T47D (cell line): ENCODE measurements around the gene PRDM5.

ENCODE experiments used
- DNase-seq, 2 experiments: peaks; one replicate each; pipeline versions ENCODE4 v3.0.0 to v3.0.0-alpha.2; 2011 to 2012; ENCODE audit warnings: low read depth in 1 of 2, low spot score in 1 of 2
- JUND ChIP-seq: IDR thresholded peaks from 2 replicates; pipeline ENCODE4 v1.6.1; 2012; ENCODE audit warnings: low read depth
- in situ Hi-C: cut with HindIII; loops from 2 replicates; pipeline ENCODE4 v1.10.0; 2016; ENCODE audit warnings: low sequenced_read_pairs, low pct_unique_long_range_greater_than_20kb

PRDM5 gene

GRCh38 chr4:120842031-120842430 lies 80.5 kb downstream of the PRDM5 start:
- no peak for DNase-seq
- no peak for TF ChIP-seq JUND
- in situ Hi-C loops = no loop called here

GRCh38 chr4:120841580-120841979 lies 80.9 kb downstream of the PRDM5 start:
- DNase-seq = no peak
- in situ Hi-C loops = no loop called here
- TF ChIP-seq JUND = no peak

DNA sequence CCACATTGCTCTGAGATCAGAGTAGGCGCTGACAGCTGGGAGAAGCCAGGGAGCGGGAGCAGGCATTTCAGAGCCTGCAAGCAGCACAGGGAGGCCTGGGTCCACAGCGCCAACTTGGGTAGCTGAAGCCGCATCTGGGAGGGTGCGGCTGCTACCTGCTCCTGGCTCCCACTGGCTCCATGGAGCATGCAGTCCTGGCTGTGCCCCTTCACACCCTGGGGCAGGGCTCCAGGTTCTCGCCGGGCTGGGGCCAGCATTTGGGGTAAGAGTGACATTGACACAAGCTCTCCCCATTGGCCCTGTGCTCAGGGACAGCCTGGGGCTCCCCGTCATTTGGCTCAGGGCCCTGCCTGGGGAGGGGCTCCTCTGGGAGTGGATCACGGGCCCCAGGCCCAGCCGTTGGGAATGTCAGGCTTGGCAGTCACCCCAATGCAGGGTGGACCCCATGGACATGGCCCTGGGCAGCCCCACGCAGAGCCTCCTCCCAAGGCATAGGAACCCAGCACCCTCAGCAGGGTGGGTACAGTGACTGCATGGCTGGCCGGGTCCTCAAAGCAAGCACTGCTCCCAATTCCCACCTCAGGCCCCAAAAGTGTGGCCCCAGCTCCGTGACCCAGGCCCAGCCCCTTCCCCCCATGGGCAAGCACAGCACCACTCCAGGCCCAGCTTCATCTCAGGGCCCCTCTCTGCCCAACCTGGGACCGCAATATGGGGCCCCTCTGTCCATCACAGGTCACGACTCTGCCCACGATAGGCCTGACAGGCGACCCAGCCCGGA lies 82.4 kb downstream of the PRDM5 start:
- in situ Hi-C loops = no loop called here
- TF ChIP-seq JUND = no peak
- DNase-seq = no peak

- no peak for DNase-seq
- TF ChIP-seq JUND = no peak
- in situ Hi-C loops = no loop called here
Observed at GRCh38 chr4:120839334-120839973, 83.1 kb downstream of the PRDM5 start.

DNA sequence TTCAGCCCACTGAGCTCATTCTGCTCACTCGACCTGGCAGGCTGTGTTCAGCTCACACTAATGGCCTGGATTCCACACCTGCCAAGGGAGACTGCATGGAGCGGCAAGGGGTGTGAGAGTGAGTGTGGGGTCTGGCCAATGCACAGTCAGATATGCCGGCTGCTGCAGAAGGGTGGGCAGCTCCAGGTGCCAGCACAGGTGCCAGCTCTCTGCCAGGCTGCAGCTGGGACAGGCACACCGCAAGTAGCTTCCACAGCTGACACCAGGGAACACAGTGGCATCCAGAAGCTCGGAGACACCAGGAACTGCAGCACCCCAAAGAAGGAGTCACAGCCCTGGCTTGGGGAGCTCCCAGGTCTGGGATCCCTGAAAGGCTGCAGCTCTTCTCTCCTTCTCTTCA lies 83.7 kb downstream of the PRDM5 start:
- no peak for DNase-seq
- TF ChIP-seq JUND = no peak
- in situ Hi-C loops = no loop called here

DNA sequence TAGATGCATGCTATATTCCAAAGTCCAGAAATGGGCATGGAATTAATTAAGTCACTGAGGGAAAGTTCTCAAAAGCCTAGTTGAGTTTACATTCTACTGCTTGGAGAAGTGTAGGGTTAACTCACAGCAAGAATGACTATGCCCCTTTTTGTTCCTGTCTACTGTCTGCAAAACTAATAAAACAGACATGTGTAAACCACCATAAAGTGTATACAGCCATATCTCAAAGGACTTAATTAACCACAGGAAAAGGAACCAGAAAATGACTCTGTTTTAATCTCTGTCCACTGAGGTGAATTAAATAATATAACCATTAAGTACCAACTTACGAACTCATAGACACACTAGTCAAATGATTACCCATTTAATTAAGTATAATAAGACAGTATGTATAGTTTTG lies 84.9 kb downstream of the PRDM5 start:
- no peak for DNase-seq
- in situ Hi-C loops = no loop called here
- TF ChIP-seq JUND = no peak

- no peak for DNase-seq
- TF ChIP-seq JUND = no peak
- in situ Hi-C loops = no loop called here
Observed at GRCh38 chr4:120835342-120835741, 87.2 kb downstream of the PRDM5 start.

- in situ Hi-C loops = no loop called here
- no peak for DNase-seq
- TF ChIP-seq JUND = no peak
Observed at GRCh38 chr4:120830204-120830603, 92.3 kb downstream of the PRDM5 start.

GRCh38 chr4:120829113-120829831 lies 93.3 kb downstream of the PRDM5 start:
- TF ChIP-seq JUND = no peak
- in situ Hi-C loops = no loop called here
- DNase-seq = no peak

DNA sequence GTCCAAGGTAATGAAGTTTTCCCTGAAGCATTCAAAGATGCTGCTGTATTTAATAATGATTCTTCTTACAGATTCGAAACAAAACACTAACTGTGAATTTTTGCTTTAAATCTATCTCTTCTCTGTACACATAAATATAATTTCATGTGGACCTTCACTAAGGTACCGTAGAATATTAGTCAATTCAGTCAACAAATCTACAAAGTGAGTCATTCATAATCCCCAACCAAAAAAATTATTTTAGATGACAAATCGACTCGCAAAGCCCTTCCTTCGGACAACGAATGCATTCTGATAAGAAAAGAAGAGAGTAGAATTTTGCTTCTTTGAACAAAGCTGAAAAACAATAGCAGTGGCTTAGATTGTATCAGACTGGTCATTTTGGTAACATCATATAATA lies 95.7 kb downstream of the PRDM5 start:
- no peak for DNase-seq
- no peak for TF ChIP-seq JUND
- in situ Hi-C loops = no loop called here

DNA sequence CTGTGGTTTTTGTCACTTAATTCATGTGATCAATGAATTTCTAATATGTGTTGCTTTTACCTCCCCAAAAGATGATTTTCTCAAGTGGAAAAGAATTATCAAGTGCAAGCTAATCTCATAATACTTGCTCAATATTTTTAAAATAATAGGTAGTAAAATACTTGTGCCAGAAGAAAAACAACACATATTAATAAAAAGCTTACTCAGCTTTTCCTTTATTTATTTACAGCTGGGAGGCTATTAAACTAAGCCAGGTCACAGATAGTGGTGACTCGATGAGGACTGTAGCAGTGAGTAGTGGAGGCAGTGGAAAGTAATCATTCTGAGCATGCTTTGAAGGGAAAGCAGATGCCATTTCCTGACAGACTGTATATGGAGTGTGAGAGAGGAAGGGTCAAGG lies 96.1 kb downstream of the PRDM5 start:
- in situ Hi-C loops = no loop called here
- no peak for TF ChIP-seq JUND
- DNase-seq = no peak

DNA sequence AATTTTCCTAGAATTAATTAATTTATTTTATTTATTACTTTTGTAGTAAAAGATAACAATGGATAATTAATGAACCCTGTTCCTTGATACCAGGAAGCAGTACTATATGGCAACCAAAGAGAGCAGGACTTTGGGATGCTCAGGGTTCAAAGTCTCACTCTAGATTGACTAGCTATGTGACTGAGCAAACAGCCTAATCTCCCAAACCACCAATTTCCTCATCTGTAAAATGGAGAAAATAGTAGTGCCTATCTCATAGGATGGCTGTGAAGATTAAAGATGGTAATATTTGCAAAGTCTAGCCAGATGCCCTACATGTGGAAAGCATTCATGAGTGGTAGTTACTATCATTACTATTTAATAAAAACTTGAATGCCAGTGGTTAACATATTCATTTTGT lies 97.6 kb downstream of the PRDM5 start:
- in situ Hi-C loops = no loop called here
- TF ChIP-seq JUND = no peak

DNA sequence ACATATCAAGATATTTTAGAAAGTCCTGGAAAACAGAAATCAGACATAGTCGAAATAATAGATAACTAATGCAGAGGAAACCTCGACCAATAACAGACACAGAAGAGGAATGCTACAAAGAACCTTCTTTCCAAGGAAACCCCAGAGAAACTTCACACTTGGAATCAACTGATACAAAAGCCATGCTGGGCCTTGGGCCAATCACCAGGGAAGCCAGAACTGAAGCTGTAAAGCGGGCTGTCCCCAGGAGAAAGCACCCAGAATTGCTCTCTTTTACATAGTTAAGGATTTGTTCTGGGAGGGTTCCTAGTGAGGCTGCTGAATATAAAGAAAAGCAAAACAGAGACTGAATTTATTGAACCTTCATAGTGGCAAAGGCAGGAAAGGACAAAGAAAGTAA lies 100.5 kb downstream of the PRDM5 start:
- no peak for DNase-seq
- in situ Hi-C loops = no loop called here
- TF ChIP-seq JUND = no peak

More for the DNA sequence above, 97.6 kb downstream of the PRDM5 start:
- DNase-seq = no peak
